NK-92 treated with Interleukin-12 subunit alpha and Interleukin-12 subunit beta, amount 100 ng/mL, for 24 hours (cell line): ENCODE results near the gene PRKG1.
"Not testable (repeated sequence)": the region's sequence is repeated elsewhere in the genome, so short reads cannot be mapped to it uniquely, and the experiment has no call there.

ENCODE experiments used
- DNase-seq: peaks from one replicate; lab custom pipeline; 2025; lab: John Stamatoyannopoulos, UW

Gene PRKG1

DNA sequence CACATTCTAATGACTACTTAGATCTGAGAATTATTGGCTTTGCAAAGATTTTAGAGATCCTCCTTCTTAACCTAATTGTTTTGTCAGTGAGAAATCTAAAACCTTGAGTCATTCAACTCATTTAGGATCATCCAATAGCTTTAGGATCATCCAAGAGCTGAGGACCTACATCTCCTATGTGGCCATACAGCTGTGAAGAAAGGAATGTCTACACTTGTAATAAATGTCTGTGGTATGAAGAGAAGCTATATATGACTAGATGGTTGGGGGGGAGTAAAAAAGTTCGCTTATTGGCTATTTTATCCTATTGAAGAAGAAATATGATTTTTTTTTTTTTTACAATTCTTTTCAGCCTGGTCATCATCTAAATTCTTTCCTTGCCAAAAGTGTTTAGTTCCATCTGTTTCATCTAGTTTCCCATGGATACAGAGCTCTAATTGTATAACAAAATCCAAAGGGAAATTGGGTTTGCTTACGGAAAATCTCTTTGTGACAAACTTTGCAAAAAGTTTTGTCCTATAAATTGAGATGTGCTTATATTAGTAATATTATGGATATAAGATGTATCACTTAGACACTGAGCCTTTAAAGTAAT, 196.7 kb downstream of the PRKG1 start:
- DNase-seq, result no peak

DNA sequence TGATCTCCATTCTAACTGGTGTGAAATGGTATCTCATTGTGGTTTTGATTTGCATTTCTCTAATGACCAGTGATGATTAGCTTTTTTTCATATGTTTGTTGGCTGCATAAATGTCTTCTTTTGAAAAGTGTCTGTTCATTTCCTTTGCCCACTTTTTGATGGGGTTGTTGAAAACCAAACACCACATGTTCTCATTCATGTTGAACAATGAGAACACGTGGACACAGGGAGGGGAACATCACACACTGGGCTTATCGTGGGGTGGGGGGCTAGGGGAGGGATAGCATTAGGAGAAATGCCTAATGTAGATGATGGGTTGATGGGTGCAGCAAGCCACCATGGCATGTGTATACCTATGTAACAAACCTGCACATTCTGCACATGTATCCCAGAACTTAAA, 197.8 kb downstream of the PRKG1 start:
- DNase-seq, result not testable (repeated sequence)

- DNase-seq, result no peak
These were observed 198.3 kb downstream of the PRKG1 start for GRCh38 chr10:51272555-51272954.

GRCh38 chr10:51273574-51273973, 199.3 kb downstream of the PRKG1 start:
- DNase-seq, result no peak

DNA sequence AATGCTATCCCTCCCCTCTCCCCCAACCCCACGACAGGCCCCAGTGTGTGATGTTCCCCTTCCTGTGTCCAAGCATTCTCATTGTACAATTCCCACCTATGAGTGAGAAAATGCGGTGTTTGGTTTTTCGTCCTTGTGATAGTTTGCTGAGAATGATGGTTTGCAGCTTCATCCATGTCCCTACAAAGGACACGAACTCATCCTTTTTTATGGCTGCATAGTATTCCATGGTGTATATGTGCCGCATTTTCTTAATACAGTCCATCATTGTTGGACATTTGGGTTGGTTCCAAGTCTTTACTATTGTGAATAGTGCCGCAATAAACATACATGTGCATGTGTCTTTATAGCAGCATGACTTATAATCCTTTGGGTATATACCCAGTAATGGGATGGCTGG, 201.8 kb downstream of the PRKG1 start:
- DNase-seq, result not testable (repeated sequence)

- not testable (repeated sequence) for DNase-seq
These were observed 207.1 kb downstream of the PRKG1 start for GRCh38 chr10:51281387-51281786.

GRCh38 chr10:51285601-51286000, 211.3 kb downstream of the PRKG1 start:
- no peak for DNase-seq

GRCh38 chr10:51288511-51288910, 214.2 kb downstream of the PRKG1 start:
- DNase-seq, result no peak

- no peak for DNase-seq
These were observed 215.2 kb downstream of the PRKG1 start for GRCh38 chr10:51289519-51289918.

- no peak for DNase-seq
These were observed 217.7 kb downstream of the PRKG1 start for GRCh38 chr10:51291961-51292360.

DNA sequence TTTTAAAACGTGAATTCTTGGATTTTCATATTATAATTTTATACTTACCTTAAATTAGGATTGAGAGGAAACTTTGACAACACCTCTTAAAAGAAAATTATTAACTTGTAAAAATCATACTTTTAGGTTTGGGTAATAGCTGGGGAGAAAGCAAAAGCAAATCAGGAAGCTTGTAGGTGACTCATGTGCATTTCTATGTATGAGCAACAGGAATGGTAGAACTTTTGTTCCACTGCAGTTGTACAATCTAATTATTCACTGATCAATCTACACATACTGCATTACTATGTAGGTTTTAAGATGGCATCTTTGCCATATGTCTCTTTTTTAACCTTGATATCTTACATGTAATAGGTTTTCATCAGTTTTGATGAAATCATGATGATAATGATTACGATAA, 223.2 kb downstream of the PRKG1 start:
- DNase-seq, result no peak

DNA sequence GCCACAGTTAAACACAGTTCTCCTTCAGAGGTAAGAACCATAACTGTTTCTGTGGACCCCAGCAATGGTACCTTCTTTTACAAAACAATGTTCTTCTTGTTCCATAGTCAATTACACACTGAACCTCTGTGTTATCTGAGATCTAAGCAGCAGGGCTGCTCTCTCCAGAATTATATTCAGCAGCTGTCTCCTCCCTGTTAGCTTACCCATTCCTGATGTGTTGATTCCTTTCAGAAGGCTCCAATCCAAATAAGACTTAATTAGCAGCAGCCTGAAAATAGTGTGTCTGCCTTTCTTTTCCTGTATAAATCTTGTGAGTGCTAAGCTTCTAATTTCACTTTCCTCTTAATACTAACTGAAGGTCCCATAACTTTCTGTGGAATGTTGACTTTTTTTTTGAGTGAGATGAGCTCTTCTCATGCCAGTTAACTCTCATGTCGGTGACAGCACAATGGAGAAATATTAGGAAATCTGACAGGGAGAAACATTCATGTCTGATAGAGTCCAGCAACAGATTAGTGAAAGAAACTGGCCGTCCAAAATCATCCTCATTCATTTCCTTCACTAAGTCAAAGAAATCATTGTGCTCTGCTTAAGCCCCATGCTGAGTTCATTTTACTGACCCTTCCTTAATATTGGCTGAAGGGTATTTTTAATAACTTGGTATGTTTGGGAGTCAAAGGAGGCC, 226.5 kb downstream of the PRKG1 start:
- DNase-seq, result no peak

- no peak for DNase-seq
These were observed 227.4 kb downstream of the PRKG1 start for GRCh38 chr10:51301644-51302043.

DNA sequence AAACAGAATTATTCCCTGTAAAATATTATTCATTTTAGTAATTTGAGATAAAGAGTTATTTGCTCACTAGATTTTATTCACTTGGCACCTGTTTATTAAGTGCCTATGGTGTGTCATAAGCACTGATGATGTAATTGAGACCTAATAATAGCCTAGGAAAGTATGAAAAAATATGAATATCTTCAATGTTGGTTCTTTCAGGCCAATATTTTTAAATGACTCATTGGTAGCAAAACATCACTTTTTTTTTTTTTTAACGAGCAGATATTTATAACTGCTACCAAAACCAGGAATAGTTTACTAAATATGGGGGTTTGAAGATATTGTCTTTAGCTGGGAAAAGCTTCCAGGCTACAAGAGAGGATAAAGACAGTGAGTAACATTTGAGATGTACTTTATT, 228.0 kb downstream of the PRKG1 start:
- DNase-seq, result no peak

GRCh38 chr10:51308116-51308515, 233.8 kb downstream of the PRKG1 start:
- no peak for DNase-seq

DNA sequence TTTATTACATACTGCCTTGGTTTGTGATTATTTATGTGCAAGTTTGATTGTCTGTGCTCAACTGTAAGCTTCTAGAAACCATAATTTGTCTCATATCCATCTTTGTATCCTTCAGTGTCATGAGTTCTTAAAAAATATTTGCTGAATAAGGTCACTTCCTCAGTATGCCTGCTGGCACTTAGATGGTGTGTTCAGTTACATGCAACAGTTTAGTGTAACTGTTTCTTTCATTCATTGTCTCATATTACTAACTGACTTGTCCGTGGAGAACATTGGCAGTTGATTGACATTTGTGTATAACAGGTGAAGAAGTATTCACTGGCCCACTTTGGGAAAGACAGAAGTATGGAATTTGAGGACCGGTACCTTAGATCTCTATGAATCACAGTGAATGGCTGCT, 236.9 kb downstream of the PRKG1 start:
- DNase-seq, result no peak

- DNase-seq, result no peak
These were observed 238.5 kb downstream of the PRKG1 start for GRCh38 chr10:51312817-51313216.

DNA sequence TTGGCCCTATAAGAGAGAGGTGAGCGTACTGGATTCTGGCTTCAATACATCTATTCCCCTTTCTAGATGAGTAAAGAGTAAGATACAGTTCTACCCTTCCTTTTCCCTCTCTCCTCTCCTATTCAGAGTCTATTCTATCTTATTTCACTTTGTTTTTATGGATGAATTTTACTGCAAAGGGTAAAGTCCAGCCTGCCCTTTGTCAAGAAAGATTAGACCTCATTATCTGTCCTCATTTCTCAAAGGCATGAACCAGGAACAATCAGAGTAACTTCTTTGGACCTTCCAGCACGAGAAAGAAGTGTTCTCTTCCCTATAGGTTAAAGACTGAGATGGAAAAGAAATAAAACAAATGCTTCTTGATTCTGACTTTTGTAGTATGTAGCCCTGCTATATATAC, 239.0 kb downstream of the PRKG1 start:
- DNase-seq, result no peak

- DNase-seq, result no peak
These were observed 239.6 kb downstream of the PRKG1 start for GRCh38 chr10:51313773-51314478.

- no peak for DNase-seq
These were observed 240.2 kb downstream of the PRKG1 start for GRCh38 chr10:51314481-51314880.

DNA sequence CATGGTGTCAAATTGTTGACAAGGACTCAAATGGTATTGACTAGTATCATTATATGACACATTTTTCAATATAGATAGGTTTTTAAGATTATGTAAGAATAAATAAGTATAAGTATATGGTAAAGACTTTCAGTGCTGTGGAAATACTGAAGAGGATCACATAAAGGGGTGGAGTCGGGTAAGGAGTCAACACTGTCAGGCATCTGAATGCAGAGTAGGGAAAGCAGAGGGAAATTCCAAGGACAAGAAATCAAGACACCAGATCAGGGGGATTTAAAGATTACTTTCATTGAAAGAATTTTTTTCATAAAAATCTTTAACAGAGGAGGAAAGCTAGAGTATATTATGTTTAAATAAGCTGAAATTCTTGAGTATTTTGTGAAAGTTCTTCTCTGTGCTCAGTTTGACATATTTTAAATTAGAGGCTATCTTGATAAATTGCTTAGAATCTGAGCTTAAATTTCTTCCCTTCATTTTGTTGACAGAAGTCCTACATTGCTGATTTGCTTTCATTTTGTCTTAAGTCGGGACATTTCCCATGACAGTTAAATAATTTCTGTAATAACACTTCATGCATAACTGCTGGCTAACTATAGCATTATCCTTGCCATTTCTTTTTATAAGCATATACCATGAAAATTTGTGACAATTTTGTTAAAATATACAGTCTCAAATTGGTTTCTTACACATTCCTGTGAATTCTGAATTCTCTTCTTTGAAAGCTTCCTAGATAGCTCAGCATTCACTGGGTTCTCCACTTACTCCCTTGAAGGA, 244.3 kb downstream of the PRKG1 start:
- no peak for DNase-seq

GRCh38 chr10:51319173-51319435, 244.8 kb downstream of the PRKG1 start:
- DNase-seq, result no peak

GRCh38 chr10:51321300-51321699, 247.0 kb downstream of the PRKG1 start:
- no peak for DNase-seq
